ENCODE data around the gene FOXN3.

DNA sequence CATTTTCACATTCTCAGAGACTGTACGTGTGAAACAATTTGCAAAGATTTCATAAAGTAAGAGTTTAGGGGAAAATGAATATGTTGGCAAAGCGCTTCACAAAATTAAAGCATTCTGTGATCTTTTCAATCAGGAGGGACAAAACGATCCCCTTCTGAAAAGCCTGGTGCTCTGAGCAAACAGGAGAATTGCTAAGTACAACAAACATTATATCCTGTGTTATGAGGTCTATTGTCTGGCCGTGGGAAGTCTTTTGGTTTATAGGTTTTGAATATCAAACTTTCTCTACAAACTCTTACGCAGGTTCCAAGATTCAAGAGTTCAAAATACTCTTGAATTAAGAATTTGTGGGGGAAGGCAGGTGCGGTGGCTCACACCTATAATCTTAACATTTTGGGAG, 7.2 kb upstream of the FOXN3 start:
- TF ChIP-seq, protein P1, sequence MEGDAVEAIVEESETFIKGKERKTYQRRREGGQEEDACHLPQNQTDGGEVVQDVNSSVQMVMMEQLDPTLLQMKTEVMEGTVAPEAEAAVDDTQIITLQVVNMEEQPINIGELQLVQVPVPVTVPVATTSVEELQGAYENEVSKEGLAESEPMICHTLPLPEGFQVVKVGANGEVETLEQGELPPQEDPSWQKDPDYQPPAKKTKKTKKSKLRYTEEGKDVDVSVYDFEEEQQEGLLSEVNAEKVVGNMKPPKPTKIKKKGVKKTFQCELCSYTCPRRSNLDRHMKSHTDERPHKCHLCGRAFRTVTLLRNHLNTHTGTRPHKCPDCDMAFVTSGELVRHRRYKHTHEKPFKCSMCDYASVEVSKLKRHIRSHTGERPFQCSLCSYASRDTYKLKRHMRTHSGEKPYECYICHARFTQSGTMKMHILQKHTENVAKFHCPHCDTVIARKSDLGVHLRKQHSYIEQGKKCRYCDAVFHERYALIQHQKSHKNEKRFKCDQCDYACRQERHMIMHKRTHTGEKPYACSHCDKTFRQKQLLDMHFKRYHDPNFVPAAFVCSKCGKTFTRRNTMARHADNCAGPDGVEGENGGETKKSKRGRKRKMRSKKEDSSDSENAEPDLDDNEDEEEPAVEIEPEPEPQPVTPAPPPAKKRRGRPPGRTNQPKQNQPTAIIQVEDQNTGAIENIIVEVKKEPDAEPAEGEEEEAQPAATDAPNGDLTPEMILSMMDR (IDR thresholded peaks at IDR 0.05; ENCODE audit: low read depth, low read length) = no peak
- TF ChIP-seq POLR2A (IDR thresholded peaks at IDR 0.05; ENCODE audit: extremely low read depth, insufficient read length) = no peak
- TF ChIP-seq, protein P2, sequence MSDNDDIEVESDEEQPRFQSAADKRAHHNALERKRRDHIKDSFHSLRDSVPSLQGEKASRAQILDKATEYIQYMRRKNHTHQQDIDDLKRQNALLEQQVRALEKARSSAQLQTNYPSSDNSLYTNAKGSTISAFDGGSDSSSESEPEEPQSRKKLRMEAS (IDR thresholded peaks at IDR 0.05; ENCODE audit: low read depth, low read length) = no peak
- TF ChIP-seq MYC (IDR thresholded peaks at IDR 0.05; ENCODE audit: low read depth, low read length) = no peak
